Natural killer cell treated with Interleukin-12 subunit alpha and Interleukin-12 subunit beta and Interleukin-15 and Interleukin-18, amount 100 ng/mL, for 72 hours (primary cell): Measurements from ENCODE around the gene GMPS. TPM values are rescaled to one million over a fixed set of nuclear protein-coding genes. Genes with fewer than 3 reads are reported as not detected.
"Not testable (repeated sequence)": the region's sequence is repeated elsewhere in the genome, so short reads cannot be mapped to it uniquely, and the experiment has no call there.

Experiments used
- ATAC-seq, 2 donors: fragments of 150-1000 bp; cut with Tn5 transposase in 1 of 2; sonication (Bioruptor Pico), chemical (Tn5 transposase) in 1 of 2; 2 replicates each; pipeline ENCODE4 v1.10.0; 2021
- DNase-seq: peaks from one replicate; pipeline ENCODE4 v3.0.0; 2022; ENCODE audit warnings: low spot score
- H3K27ac Mint-ChIP-seq, 2 donors: 1 replicate in 1 of 2; 2 replicates in 1 of 2; pipeline ENCODE4 v1.8.0; 2022; ENCODE audit warnings: mixed read lengths in 2 of 2, mild to moderate bottlenecking in 1 of 2, moderate library complexity in 1 of 2
- H3K27me3 Mint-ChIP-seq, 2 donors: 1 replicate in 1 of 2; 2 replicates in 1 of 2; pipeline ENCODE4 v1.8.0; 2022; ENCODE audit warnings: mixed read lengths in 2 of 2
- H3K36me3 Mint-ChIP-seq: one replicate; pipeline ENCODE4 v1.8.0; 2022; ENCODE audit warnings: mixed read lengths
- H3K4me1 Mint-ChIP-seq, 2 donors: 1 replicate in 1 of 2; 2 replicates in 1 of 2; pipeline ENCODE4 v1.8.0; 2022; ENCODE audit warnings: low read depth in 2 of 2, mixed read lengths in 2 of 2, mild to moderate bottlenecking in 1 of 2
- H3K4me3 Mint-ChIP-seq: one replicate; pipeline ENCODE4 v1.8.0; 2022; ENCODE audit warnings: mixed read lengths
- H3K9me3 Mint-ChIP-seq: 2 replicates; pipeline ENCODE4 v1.8.0; 2022; ENCODE audit warnings: mixed read lengths
- total RNA-seq, 2 donors: library from RNA; stranded (reverse); gene quantifications; one replicate each; pipeline ENCODE4 v1.2.3, GENCODE V29; 2022

GMPS gene
- total RNA-seq, 2 donors from 2014 or later: 79.5 to 127 TPM

- H3K9me3 Mint-ChIP-seq, H3K27ac Mint-ChIP-seq, H3K36me3 Mint-ChIP-seq, H3K4me3 Mint-ChIP-seq, H3K27me3 Mint-ChIP-seq, ATAC-seq, DNase-seq: not testable (repeated sequence)
- H3K4me1 Mint-ChIP-seq: peaks cover 31 to 33% of the 10 kb centered on the region in 2 donors
Measured at GRCh38 chr3:155886348-155886747, 15.9 kb downstream of the GMPS start.

GRCh38 chr3:155886915-155887314 is 16.5 kb downstream of the GMPS start:
- no peak overlapping the region for H3K4me3 Mint-ChIP-seq
- peaks cover 5% of the 10 kb centered on the region for H3K36me3 Mint-ChIP-seq
- peak overlapping the region in 1 of 2 donors; percentile 7 for H3K27ac Mint-ChIP-seq
- peaks cover 31 to 33% of the 10 kb centered on the region in 2 donors for H3K4me1 Mint-ChIP-seq
- DNase-seq (no peak), ATAC-seq (no peak)
- no peaks in the 10 kb centered on the region for H3K9me3 Mint-ChIP-seq
- no peaks in the 10 kb centered on the region for H3K27me3 Mint-ChIP-seq

- H3K27ac Mint-ChIP-seq: peak overlapping the region; percentile 4 to 26
- ATAC-seq (no peak), DNase-seq (no peak)
- H3K4me1 Mint-ChIP-seq: peaks cover 30 to 31% of the 10 kb centered on the region in 2 donors
- no peaks in the 10 kb centered on the region for H3K27me3 Mint-ChIP-seq
- peak overlapping the region; percentile 24 for H3K4me3 Mint-ChIP-seq
- H3K36me3 Mint-ChIP-seq: peaks cover 5% of the 10 kb centered on the region
- H3K9me3 Mint-ChIP-seq: no peaks in the 10 kb centered on the region
Measured at GRCh38 chr3:155889212-155889611, 18.8 kb downstream of the GMPS start.

GRCh38 chr3:155889952-155890351 is 19.5 kb downstream of the GMPS start:
- Mint-ChIP-seq H3K4me1 (peaks cover 29 to 31% of the 10 kb centered on the region in 2 donors), H3K4me3 (no peak overlapping the region), H3K36me3 (peaks cover 10% of the 10 kb centered on the region), H3K9me3 (no peaks in the 10 kb centered on the region), H3K27ac (no peak overlapping the region), H3K27me3 (no peaks in the 10 kb centered on the region)
- no peak for DNase-seq
- no peak for ATAC-seq

GRCh38 chr3:155890671-155891190 is 20.3 kb downstream of the GMPS start:
- ATAC-seq (no peak), DNase-seq (no peak)
- Mint-ChIP-seq H3K27ac (no peak overlapping the region), H3K4me3 (no peak overlapping the region), H3K27me3 (no peaks in the 10 kb centered on the region), H3K36me3 (peaks cover 10% of the 10 kb centered on the region), H3K9me3 (no peaks in the 10 kb centered on the region), H3K4me1 (peaks cover 29 to 31% of the 10 kb centered on the region in 2 donors)

DNA sequence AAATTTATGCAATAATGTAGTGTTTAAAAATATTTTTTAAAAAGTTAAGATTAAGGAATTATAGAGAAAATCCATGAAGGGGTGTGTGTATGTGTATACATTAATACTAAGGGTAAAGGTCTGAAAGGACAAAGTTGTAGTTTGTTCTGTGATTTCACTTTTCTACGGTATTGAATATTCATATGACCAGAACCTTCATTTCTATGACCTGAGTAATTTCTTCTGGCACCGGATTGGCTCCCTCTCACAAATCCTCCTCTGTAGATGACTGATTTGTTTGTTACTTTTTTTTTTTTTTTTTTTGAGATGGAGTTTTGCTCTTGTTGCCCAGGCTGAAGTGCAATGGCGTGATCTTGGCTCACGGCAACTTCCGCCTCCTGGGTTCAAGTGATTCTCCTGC is 20.9 kb downstream of the GMPS start:
- Mint-ChIP-seq H3K27me3 (no peaks in the 10 kb centered on the region), H3K4me3 (no peak overlapping the region), H3K4me1 (peaks cover 29 to 31% of the 10 kb centered on the region in 2 donors), H3K9me3 (no peaks in the 10 kb centered on the region), H3K36me3 (peaks cover 10% of the 10 kb centered on the region), H3K27ac (no peak overlapping the region)
- ATAC-seq (no peak), DNase-seq (no peak)

GRCh38 chr3:155895379-155895900 is 25.0 kb downstream of the GMPS start:
- ATAC-seq (no peak), DNase-seq (no peak)
- Mint-ChIP-seq H3K9me3 (no peaks in the 10 kb centered on the region), H3K4me3 (no peak overlapping the region), H3K27ac (no peak overlapping the region), H3K36me3 (peaks cover 28% of the 10 kb centered on the region), H3K4me1 (peaks cover 7 to 9% of the 10 kb centered on the region in 2 donors), H3K27me3 (no peaks in the 10 kb centered on the region)

- no peak overlapping the region for H3K27ac Mint-ChIP-seq
- ATAC-seq (no peak), DNase-seq (no peak)
- H3K4me1 Mint-ChIP-seq: peaks cover 16 to 18% of the 10 kb centered on the region in 2 donors
- H3K27me3 Mint-ChIP-seq: no peaks in the 10 kb centered on the region
- peaks cover 16% of the 10 kb centered on the region for H3K36me3 Mint-ChIP-seq
- no peak overlapping the region for H3K4me3 Mint-ChIP-seq
- peaks cover 5% of the 10 kb centered on the region for H3K9me3 Mint-ChIP-seq
Measured at GRCh38 chr3:155906900-155907299, 36.5 kb downstream of the GMPS start.

GRCh38 chr3:155908086-155908485 is 37.6 kb downstream of the GMPS start:
- Mint-ChIP-seq H3K27me3 (no peaks in the 10 kb centered on the region), H3K4me1 (peaks cover 23 to 25% of the 10 kb centered on the region in 2 donors), H3K27ac (peak overlapping the region; percentile 60 to 85), H3K36me3 (peaks cover 23% of the 10 kb centered on the region), H3K9me3 (peaks cover 5% of the 10 kb centered on the region), H3K4me3 (peak overlapping the region; percentile 38)
- DNase-seq: no peak
- peak; percentile 51 to 60 for ATAC-seq

DNA sequence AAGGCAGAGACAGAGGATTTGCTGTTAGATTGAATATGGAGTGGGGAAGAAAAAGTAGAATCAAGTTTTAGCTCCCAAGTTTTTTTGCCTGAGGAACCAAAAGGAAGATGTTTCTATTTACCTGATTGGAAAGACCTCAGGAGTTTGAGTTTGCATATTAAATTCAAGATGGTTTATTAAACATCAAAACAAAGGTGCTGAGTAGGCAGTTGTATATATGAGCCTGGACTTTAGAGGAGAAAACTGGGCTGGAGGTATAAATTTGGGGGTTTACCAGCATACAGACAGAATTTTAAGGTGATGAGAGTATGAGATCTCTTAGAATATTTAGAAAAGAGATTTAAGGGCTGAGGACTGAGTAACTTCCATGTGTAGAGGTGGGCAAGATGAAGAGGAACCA is 38.2 kb downstream of the GMPS start:
- H3K4me1 Mint-ChIP-seq: peaks cover 23 to 25% of the 10 kb centered on the region in 2 donors
- DNase-seq (no peak), ATAC-seq (no peak)
- H3K27me3 Mint-ChIP-seq: no peaks in the 10 kb centered on the region
- peaks cover 5% of the 10 kb centered on the region for H3K9me3 Mint-ChIP-seq
- peaks cover 23% of the 10 kb centered on the region for H3K36me3 Mint-ChIP-seq
- peak overlapping the region; percentile 60 to 85 for H3K27ac Mint-ChIP-seq
- H3K4me3 Mint-ChIP-seq: peak overlapping the region; percentile 38

DNA sequence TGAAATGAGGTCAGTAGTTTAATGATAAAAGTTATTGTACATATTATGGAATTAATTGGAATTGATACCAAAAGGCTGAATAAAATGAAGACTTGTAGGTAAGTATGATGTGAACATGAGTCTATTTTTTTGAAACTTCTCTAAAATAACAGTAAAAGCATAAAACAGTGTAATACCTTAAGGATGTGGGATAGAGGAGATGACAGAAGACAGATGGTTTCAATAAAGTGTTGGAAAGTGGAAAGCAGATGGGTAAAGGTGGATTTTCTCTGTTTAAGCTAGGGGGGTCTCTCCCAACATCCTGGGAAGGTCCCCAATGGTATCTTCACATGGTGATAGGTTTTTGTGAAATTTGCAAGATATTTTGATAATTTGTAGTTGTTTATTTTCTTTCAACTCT is 41.6 kb downstream of the GMPS start:
- H3K4me3 Mint-ChIP-seq: no peak overlapping the region
- H3K4me1 Mint-ChIP-seq: peaks cover 23 to 25% of the 10 kb centered on the region in 2 donors
- no peaks in the 10 kb centered on the region for H3K27me3 Mint-ChIP-seq
- DNase-seq: no peak
- peaks cover 35% of the 10 kb centered on the region for H3K36me3 Mint-ChIP-seq
- no peak overlapping the region for H3K27ac Mint-ChIP-seq
- no peak for ATAC-seq
- H3K9me3 Mint-ChIP-seq: peaks cover 5% of the 10 kb centered on the region

DNA sequence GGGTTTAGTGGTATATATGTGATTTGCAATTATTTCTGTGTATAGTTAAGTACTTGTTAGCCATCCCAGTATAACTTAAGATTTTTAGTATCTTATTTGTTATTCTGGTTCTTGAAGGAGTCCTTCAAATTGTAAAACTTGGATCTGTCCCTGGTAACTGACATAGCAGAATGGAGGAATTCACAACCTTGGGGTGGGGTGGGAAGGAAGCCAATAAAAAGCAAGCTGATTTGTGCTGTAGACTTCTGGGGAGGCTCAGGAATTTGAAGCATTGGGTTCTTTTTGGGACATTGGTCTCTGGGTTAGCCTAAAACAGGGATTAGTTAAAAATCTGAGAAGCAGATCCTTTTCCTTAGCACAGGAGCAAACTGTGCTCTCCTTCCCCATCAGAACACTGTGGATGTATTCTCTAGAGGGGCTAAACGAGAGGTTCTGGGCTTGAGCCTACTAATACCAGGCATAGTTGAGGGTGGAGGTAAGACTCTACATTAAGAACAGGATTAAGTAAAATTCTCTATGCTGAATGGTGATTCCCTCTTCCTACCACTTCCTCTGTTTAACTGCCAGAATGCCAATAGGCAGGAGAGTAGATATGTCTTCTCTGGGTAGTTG is 42.2 kb downstream of the GMPS start:
- Mint-ChIP-seq H3K9me3 (peaks cover 3% of the 10 kb centered on the region), H3K36me3 (peaks cover 30% of the 10 kb centered on the region), H3K27me3 (no peaks in the 10 kb centered on the region), H3K27ac (no peak overlapping the region), H3K4me1 (peaks cover 19 to 22% of the 10 kb centered on the region in 2 donors), H3K4me3 (no peak overlapping the region)
- ATAC-seq: no peak
- no peak for DNase-seq

DNA sequence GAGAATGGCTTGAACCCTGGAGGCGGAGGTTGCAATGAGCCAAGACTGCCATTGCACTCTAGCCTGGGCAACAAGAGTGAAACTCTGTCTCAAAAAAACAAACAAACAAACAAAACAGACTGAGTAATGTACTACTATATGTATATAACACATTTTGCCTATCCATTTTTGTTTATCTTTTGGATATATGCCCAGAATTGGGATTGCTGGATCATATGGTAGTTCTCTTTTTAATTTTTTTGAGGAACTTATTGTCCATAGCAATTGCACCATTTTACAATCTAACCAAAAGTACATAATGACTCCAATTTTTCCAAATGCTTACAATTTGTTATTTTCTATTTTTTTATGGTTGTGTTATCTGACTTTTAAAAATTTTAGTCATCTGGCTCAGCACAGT is 47.3 kb downstream of the GMPS start:
- ATAC-seq: no peak
- Mint-ChIP-seq H3K4me3 (no peak overlapping the region), H3K4me1 (peaks cover 0 to under 1% of the 10 kb centered on the region in 2 donors), H3K9me3 (no peaks in the 10 kb centered on the region), H3K36me3 (peaks cover 19% of the 10 kb centered on the region), H3K27me3 (no peaks in the 10 kb centered on the region), H3K27ac (no peak overlapping the region)
- no peak for DNase-seq

DNA sequence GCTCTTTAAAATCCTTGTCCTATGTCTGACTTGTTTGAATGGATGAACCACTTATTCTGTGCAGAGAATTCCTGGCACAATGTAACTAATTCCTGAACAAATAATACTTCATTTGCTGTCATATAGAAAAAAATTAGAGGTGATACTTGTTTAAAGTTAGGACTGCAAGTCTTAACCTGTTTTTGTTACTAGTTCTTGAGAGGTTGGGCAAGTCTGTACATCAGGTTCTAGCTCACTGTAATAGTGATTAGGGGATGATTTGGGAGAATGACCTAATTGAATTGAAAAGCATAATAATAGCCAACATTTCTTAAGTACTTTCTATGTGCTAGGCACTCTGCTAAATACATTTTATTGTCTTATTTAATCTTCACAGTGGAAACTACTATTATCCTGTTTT is 49.3 kb downstream of the GMPS start:
- Mint-ChIP-seq H3K36me3 (peaks cover 30% of the 10 kb centered on the region), H3K4me3 (no peak overlapping the region), H3K4me1 (no peaks in the 10 kb centered on the region)

More for the DNA sequence above, 49.3 kb downstream of the GMPS start:
- ATAC-seq: no peak
- Mint-ChIP-seq H3K27ac (no peak overlapping the region), H3K9me3 (no peaks in the 10 kb centered on the region), H3K27me3 (no peaks in the 10 kb centered on the region)
- DNase-seq: no peak
